ENCODE data around the gene ITGB4.
A peak's percentile ranks its signal among the peaks of the same experiment; 100 is the strongest.

ITGB4 gene

DNA sequence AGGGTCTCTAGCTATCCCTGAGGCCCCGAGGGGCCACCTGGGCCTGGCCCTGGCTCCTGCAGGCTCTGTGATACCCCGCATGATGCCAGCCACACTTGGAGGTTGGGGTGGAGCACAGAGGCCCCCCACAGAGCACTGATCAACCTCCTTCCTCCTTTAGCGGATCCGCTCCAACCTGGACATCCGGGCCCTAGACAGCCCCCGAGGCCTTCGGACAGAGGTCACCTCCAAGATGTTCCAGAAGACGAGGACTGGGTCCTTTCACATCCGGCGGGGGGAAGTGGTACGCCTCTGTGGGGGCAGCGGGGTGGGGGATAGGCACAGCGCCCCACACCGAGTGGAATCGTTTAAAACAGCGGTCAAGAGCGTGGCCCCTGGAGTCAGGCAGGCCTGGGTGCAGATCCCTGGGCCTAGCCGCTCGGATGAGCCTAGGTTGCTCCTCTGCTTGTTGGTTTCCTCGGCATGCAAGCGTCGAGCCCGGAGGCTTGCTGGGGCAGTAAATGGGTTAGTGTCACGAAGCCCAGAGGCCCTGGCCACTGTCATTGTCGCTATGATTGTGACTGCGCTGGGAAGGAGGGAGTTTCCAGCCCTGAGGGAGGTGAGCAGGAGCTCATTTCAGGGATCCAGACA is 9.9 kb downstream of the ITGB4 start:
- no peak for DNase-seq (ENCODE audit: low read depth in 2 of 2)

DNA sequence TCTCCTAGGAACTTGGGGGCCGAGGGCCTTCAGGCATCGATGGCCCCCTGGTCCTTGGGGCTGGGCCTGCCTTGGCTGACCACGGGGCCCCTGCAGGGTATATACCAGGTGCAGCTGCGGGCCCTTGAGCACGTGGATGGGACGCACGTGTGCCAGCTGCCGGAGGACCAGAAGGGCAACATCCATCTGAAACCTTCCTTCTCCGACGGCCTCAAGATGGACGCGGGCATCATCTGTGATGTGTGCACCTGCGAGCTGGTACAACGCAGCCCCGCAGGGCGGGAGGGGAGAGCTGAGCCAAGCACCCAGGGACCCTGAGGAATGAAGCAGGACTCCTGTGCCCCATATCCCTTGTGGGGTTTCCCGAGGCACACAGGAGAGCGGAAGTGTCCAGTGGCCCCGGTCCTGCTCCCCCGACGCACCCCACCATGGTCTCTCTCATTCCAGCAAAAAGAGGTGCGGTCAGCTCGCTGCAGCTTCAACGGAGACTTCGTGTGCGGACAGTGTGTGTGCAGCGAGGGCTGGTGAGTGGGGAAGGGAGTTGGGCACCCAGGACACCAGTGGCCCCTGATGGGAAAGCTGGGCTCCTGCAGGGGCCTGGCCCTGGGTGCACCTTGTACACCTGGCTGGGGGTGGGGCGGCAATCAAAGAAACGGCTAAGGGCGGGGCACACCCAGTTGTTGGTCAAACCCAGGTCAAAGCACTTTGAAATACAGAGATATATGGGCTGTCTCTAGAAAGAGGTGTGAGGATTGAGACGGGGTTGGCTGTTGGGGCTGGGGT is 10.6 kb downstream of the ITGB4 start:
- DNase-seq (ENCODE audit: low read depth in 2 of 2) = no peak

DNA sequence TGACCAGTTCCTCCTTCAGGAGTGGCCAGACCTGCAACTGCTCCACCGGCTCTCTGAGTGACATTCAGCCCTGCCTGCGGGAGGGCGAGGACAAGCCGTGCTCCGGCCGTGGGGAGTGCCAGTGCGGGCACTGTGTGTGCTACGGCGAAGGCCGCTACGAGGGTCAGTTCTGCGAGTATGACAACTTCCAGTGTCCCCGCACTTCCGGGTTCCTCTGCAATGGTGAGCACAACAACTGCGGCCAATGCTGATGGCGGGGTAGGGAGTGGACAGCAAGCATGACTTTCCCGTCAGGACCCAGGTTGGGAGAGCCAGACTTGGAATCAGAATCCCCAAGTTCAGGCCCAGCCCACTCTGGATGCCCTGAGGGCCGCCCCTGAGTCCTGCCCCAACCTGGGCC is 12.2 kb downstream of the ITGB4 start:
- no peak for DNase-seq (ENCODE audit: low read depth in 2 of 2)

- DNase-seq (ENCODE audit: low read depth in 2 of 2) = no peak
These were observed 13.5 kb downstream of the ITGB4 start for GRCh38 chr17:75734674-75735294.

DNA sequence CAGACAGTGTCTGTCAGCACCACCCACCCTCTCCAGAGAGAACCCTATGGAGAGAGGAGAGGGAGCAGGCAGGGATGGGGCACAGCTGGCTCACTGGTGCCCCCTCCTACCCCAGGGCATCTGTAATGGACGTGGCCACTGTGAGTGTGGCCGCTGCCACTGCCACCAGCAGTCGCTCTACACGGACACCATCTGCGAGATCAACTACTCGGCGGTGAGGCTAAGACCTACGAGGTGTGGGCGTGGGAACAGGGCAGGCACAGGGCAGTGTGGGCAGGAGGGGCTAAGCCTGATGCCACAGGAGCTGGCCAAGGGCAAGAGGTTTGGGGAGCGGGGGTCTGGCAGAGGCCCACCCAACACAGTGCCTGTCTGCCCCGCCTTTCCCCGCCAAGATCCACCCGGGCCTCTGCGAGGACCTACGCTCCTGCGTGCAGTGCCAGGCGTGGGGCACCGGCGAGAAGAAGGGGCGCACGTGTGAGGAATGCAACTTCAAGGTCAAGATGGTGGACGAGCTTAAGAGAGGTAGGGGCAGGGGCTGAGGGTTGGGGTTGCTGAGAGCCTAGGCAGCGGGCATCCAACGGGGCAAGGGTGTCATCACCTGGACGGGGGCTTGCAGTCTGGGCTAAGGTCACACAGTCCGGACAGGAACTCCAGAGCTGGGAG is 15.0 kb downstream of the ITGB4 start:
- DNase-seq (ENCODE audit: low read depth in 2 of 2) = no peak

- no peak for DNase-seq (ENCODE audit: low read depth in 2 of 2)
These were observed 16.1 kb downstream of the ITGB4 start for GRCh38 chr17:75737133-75737962.

- no peak for DNase-seq (ENCODE audit: low read depth in 2 of 2)
These were observed 17.1 kb downstream of the ITGB4 start for GRCh38 chr17:75738218-75738802.

DNA sequence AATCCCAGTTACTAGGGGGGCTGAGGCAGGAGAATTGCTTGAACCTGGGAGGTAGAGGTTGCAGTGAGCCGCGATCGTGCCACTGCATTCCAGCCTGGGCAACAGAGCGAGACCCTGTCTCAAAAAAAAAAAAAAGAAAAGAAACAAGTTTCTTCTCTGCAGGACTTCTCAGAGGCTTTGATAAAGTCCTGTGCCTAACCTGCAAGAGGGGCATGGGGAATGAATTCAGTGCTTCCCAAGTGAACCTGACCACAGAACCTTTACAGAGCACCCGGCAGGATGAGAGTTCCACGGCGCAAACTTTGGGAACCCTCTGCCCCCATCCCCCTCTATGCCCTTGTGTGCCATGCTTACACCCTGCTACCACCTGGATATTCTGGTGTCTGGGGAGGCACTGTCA is 17.9 kb downstream of the ITGB4 start:
- no peak for DNase-seq (ENCODE audit: low read depth in 2 of 2)

DNA sequence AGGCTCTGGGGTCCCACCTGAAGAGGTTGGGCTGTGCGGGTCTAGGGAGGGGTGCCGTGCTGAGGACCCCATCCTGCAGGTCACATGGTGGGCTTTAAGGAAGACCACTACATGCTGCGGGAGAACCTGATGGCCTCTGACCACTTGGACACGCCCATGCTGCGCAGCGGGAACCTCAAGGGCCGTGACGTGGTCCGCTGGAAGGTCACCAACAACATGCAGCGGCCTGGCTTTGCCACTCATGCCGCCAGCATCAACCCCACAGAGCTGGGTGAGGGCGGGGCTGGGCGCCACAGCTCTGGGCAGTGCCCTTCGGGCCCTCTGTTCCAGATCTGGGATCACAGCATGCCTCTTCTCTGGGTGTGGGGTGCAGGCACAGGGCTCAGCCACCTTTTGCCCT is 18.5 kb downstream of the ITGB4 start:
- no peak for DNase-seq (ENCODE audit: low read depth in 2 of 2)

GRCh38 chr17:75740215-75740614 is 19.0 kb downstream of the ITGB4 start:
- DNase-seq (ENCODE audit: low read depth in 2 of 2) = no peak

GRCh38 chr17:75740631-75741077 is 19.4 kb downstream of the ITGB4 start:
- no peak for DNase-seq (ENCODE audit: low read depth in 2 of 2)

- no peak for DNase-seq (ENCODE audit: low read depth in 2 of 2)
These were observed 21.1 kb downstream of the ITGB4 start for GRCh38 chr17:75742337-75742736.

GRCh38 chr17:75743625-75744206 is 22.5 kb downstream of the ITGB4 start:
- no peak for DNase-seq (ENCODE audit: low read depth in 2 of 2)

GRCh38 chr17:75748706-75749105 is 27.4 kb downstream of the ITGB4 start:
- DNase-seq (ENCODE audit: low read depth in 2 of 2) = no peak

DNA sequence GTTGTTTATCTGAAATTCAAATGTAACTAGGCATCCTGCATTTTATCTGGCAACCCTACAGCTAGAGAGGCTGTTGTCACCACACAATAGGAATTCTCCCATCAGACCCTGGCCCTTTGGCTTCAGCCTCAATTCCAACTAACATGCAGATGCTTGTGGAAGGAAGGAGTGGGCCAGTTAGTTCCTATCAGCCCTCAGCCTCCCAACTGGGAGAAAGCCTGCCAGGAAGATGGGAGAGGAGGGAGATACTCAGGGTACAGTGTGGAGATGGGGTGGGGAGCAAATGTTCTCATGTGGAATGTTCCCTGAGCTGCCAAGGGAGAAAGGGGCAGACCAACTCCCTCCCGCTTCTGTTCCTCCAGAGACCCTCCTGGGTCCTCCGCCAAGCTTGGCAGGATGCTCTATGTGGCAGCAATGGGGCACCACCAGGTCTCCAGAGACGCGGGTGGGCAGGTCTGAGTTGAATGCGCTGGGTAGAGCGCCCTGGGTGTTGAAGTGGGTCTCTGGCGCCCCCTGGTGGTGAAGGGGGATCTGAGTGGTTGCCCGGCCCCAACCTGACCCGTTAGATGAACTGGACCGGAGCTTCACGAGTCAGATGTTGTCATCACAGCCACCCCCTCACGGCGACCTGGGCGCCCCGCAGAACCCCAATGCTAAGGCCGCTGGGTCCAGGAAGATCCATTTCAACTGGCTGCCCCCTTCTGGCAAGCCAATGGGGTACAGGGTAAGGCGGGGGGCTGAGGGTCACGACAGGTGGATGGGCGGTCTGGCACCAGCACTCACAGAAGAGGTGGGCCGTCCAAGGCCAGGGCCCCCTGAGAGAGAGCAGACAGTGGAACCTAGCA is 28.5 kb downstream of the ITGB4 start:
- peak; percentile 68 to 90 for DNase-seq (ENCODE audit: low read depth in 2 of 2)

DNA sequence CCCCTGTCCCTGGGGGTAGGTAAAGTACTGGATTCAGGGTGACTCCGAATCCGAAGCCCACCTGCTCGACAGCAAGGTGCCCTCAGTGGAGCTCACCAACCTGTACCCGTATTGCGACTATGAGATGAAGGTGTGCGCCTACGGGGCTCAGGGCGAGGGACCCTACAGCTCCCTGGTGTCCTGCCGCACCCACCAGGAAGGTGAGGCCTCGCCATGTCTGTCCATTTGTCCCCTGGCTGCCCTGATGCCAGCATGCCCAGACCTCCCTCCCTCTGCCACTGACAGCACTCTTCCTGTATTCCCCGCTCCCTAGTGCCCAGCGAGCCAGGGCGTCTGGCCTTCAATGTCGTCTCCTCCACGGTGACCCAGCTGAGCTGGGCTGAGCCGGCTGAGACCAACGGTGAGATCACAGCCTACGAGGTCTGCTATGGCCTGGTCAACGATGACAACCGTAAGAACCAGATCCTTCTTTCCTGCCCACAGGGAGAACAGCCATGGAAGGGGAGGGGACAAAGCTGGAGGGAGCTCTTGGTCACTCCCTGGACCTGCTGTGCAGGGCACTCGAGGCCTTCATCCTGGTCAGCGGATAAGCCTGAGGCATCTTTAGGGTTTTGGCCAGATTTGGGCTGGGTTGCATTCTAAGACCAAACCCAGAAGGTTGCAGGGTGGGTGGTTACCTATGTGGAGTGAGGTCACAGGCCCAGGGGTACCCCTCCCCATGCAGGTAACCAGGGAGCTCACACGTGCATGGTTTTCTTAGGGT is 29.6 kb downstream of the ITGB4 start:
- DNase-seq (ENCODE audit: low read depth in 2 of 2) = no peak

DNA sequence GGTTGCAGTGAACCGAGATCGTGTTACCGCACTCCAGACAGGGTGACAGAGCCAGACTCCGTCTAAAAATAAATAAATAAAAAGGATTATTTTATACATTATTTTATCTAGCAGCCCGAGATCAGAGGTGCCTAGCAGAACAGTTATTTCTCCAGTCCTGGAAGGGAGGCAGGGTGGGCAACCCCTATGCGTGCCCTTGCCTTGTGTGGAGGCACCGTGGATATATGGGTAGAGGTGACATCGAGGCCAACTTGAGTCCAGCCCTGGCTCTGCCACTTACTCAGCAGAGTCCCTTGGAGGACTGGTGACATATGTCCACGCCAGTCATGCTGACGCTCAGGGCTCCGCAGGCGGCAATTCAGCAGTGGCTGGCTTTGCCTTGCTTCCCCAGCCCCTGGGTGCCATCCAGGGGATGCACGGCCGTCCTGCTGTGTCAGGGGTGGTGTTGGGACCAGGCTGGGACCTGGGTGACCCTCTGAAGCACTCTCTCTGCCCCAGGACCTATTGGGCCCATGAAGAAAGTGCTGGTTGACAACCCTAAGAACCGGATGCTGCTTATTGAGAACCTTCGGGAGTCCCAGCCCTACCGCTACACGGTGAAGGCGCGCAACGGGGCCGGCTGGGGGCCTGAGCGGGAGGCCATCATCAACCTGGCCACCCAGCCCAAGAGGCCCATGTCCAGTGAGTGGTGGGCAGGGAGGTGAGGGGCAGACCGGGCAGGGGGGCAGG is 30.6 kb downstream of the ITGB4 start:
- DNase-seq (ENCODE audit: low read depth in 2 of 2) = no peak

- no peak for DNase-seq (ENCODE audit: low read depth in 2 of 2)
These were observed 31.1 kb downstream of the ITGB4 start for GRCh38 chr17:75752405-75752709.
